ENCODE results near the gene FOXI1.

DNA sequence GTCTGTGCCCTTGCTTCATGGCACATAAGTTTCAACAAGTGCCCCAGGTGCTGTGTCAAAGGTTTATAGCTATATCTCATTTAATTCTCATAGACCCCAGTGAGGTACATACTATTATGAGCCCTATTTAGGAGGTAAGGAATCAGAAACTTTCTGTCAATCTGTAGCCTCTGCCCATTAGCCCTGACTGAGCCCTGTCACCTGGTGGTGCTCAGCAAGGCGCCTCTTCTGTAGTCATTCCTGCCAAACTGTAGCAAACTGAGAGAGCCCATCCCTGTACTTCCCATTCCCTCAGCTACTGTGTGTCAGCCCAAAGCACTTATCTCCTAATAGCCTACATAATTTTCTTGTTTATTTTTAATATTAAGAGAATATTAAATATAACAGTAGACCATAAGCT, 46.5 kb upstream of the FOXI1 start:
- TF ChIP-seq, protein P1, sequence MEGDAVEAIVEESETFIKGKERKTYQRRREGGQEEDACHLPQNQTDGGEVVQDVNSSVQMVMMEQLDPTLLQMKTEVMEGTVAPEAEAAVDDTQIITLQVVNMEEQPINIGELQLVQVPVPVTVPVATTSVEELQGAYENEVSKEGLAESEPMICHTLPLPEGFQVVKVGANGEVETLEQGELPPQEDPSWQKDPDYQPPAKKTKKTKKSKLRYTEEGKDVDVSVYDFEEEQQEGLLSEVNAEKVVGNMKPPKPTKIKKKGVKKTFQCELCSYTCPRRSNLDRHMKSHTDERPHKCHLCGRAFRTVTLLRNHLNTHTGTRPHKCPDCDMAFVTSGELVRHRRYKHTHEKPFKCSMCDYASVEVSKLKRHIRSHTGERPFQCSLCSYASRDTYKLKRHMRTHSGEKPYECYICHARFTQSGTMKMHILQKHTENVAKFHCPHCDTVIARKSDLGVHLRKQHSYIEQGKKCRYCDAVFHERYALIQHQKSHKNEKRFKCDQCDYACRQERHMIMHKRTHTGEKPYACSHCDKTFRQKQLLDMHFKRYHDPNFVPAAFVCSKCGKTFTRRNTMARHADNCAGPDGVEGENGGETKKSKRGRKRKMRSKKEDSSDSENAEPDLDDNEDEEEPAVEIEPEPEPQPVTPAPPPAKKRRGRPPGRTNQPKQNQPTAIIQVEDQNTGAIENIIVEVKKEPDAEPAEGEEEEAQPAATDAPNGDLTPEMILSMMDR (IDR thresholded peaks at IDR 0.05; ENCODE audit: insufficient read depth, low read length, poor library complexity, severe bottlenecking) = no peak
- TF ChIP-seq EZH2phosphoT487 (conservative IDR thresholded peaks at IDR 0.05; ENCODE audit: low read length) = no peak
